Brain microvascular endothelial cell (primary cell): ENCODE measurements around the gene SAMD13.

Source experiments
- DNase-seq: peaks from one replicate; pipeline ENCODE4 v3.0.0-alpha.2; 2020
- H3K27ac ChIP-seq: fragments of 250-450 bp; sonication (Bioruptor Pico); 2 replicates; pipeline ENCODE4 v1.5.1; 2020; ENCODE audit warnings: mild to moderate bottlenecking, moderate library complexity
- H3K27me3 ChIP-seq: fragments of 250-450 bp; sonication (Bioruptor Pico); replicated peaks from 2 replicates; pipeline ENCODE4 v1.5.1; 2020; ENCODE audit warnings: mild to moderate bottlenecking
- H3K36me3 ChIP-seq: fragments of 250-450 bp; sonication (Bioruptor Pico); replicated peaks from 2 replicates; pipeline ENCODE4 v1.5.1; 2020; ENCODE audit warnings: mild to moderate bottlenecking
- H3K4me3 ChIP-seq: 2 replicates; pipeline ENCODE4 v1.5.1; 2011; ENCODE audit warnings: low read depth, mild to moderate bottlenecking, control low read depth, low read length, moderate library complexity
- CTCF ChIP-seq: IDR thresholded peaks from 2 replicates; pipeline ENCODE4 v1.5.1; 2011; ENCODE audit warnings: low read depth, mild to moderate bottlenecking, moderate library complexity, low read length, control low read depth, inconsistent platforms; ENCODE audit errors: missing control alignments
- in situ Hi-C: cut with HindIII; loops from 2 replicates; pipeline ENCODE4 v1.10.0; 2017; ENCODE audit warnings: low sequenced_read_pairs, low pct_ligation_motif_present

SAMD13 gene

GRCh38 chr1:84272401-84272800, 29.1 kb upstream of the SAMD13 start:
- Histone ChIP-seq H3K27me3 (no peaks in the 10 kb centered on the region), H3K27ac (no peak overlapping the region), H3K4me3 (no peak overlapping the region), H3K36me3 (no peaks in the 10 kb centered on the region)
- TF ChIP-seq CTCF = no peak
- no peak for DNase-seq
- in situ Hi-C loops = no loop called here

- no peak for DNase-seq
- in situ Hi-C loops = no loop called here
- Histone ChIP-seq H3K27ac (no peak overlapping the region), H3K4me3 (no peak overlapping the region), H3K36me3 (no peaks in the 10 kb centered on the region), H3K27me3 (no peaks in the 10 kb centered on the region)
- TF ChIP-seq CTCF = no peak
These were observed 24.0 kb upstream of the SAMD13 start for GRCh38 chr1:84277343-84278059.

- DNase-seq = no peak
- H3K4me3 ChIP-seq = no peak overlapping the region
These were observed 22.6 kb upstream of the SAMD13 start for GRCh38 chr1:84278905-84279304.

GRCh38 chr1:84280912-84281311, 20.6 kb upstream of the SAMD13 start:
- in situ Hi-C loops = no loop called here
- Histone ChIP-seq H3K27me3 (no peaks in the 10 kb centered on the region), H3K27ac (no peak overlapping the region), H3K36me3 (no peaks in the 10 kb centered on the region), H3K4me3 (no peak overlapping the region)
- no peak for TF ChIP-seq CTCF
- no peak for DNase-seq

More at GRCh38 chr1:84278905-84279304, 22.6 kb upstream of the SAMD13 start:
- in situ Hi-C loops = no loop called here
- Histone ChIP-seq H3K27ac (no peak overlapping the region), H3K36me3 (no peaks in the 10 kb centered on the region), H3K27me3 (no peaks in the 10 kb centered on the region)
- no peak for TF ChIP-seq CTCF

GRCh38 chr1:84282780-84283333, 18.7 kb upstream of the SAMD13 start:
- Histone ChIP-seq H3K27ac (no peak overlapping the region), H3K36me3 (no peaks in the 10 kb centered on the region), H3K27me3 (no peaks in the 10 kb centered on the region), H3K4me3 (no peak overlapping the region)
- in situ Hi-C loops = no loop called here
- no peak for DNase-seq
- no peak for TF ChIP-seq CTCF

GRCh38 chr1:84283381-84283780, 18.1 kb upstream of the SAMD13 start:
- Histone ChIP-seq H3K27me3 (no peaks in the 10 kb centered on the region), H3K36me3 (no peaks in the 10 kb centered on the region), H3K4me3 (no peak overlapping the region), H3K27ac (no peak overlapping the region)
- no peak for TF ChIP-seq CTCF
- no peak for DNase-seq
- in situ Hi-C loops = no loop called here
